Ascending aorta (tissue), 2 donors: Measurements from ENCODE around the gene TMEM175. TPM values are rescaled to one million over a fixed set of nuclear protein-coding genes. Genes with fewer than 3 reads are reported as not detected.
A peak's percentile ranks its signal among the peaks of the same experiment; 100 is the strongest.

Source experiments
- DNase-seq, 2 donors: peaks; one replicate each; pipeline ENCODE4 v3.0.0-alpha.2; 2019; ENCODE audit warnings: low spot score in 2 of 2
- H3K27ac ChIP-seq, 2 donors: fragments of 200-600 bp; sonication (generic); one replicate each; pipeline ENCODE4 v1.5.1; 2016 to 2017; ENCODE audit warnings: mild to moderate bottlenecking in 1 of 2
- H3K27me3 ChIP-seq: fragments of 200-600 bp; sonication (generic); one replicate; pipeline ENCODE4 v1.5.1; 2017
- H3K36me3 ChIP-seq, 2 donors: fragments of 200-600 bp; sonication (generic); one replicate each; pipeline ENCODE4 v1.5.1; 2016
- H3K4me1 ChIP-seq, 2 donors: fragments of 200-600 bp; sonication (generic); one replicate each; pipeline ENCODE4 v1.5.1; 2016 to 2017; ENCODE audit warnings: mild to moderate bottlenecking in 1 of 2
- H3K4me3 ChIP-seq, 2 donors: fragments of 200-600 bp; sonication (generic); one replicate each; pipeline ENCODE4 v1.5.1; 2016 to 2017; ENCODE audit warnings: mild to moderate bottlenecking in 1 of 2
- H3K9me3 ChIP-seq, 2 donors: fragments of 200-600 bp; sonication (generic); one replicate each; pipeline ENCODE4 v1.5.1; 2016
- CTCF ChIP-seq, 3 experiments: fragments of 200-600 bp in 2 of 3; fragments of 450-650 bp in 1 of 3; sonication (generic) in 2 of 3; IDR thresholded peaks; one replicate each; pipeline ENCODE4 v1.5.1; 2016 to 2019; ENCODE audit warnings: antibody characterized with exemption in 3 of 3, mild to moderate bottlenecking in 1 of 3, moderate library complexity in 1 of 3
- intact Hi-C: fragments of 100-400 bp; cut with DNase I; formaldehyde crosslinking; loops from one replicate; pipeline ENCODE4 v1.15.1; 2023
- total RNA-seq: library from RNA; depleted of rRNA; stranded (reverse); fragments of >200 nt; gene quantifications from one replicate; pipeline ENCODE4 v1.1.0, GENCODE V29; 2016

Gene TMEM175
- total RNA-seq, 1 donor from 2014 or later = 41.2 TPM

- Histone ChIP-seq H3K36me3 (peaks cover 2 to 16% of the 10 kb centered on the region in 2 donors), H3K9me3 (no peaks in the 10 kb centered on the region), H3K4me1 (peaks cover 9 to 16% of the 10 kb centered on the region in 2 donors), H3K27ac (no peak overlapping the region), H3K4me3 (no peak overlapping the region), H3K27me3 (no peaks in the 10 kb centered on the region)
- no peak for TF ChIP-seq CTCF (IDR thresholded peaks at IDR 0.05)
- DNase-seq = no peak
- intact Hi-C loops = no loop called here
These were observed 37.9 kb downstream of the TMEM175 start for GRCh38 chr4:970046-970745.

GRCh38 chr4:970854-971520 is 38.7 kb downstream of the TMEM175 start:
- no peaks in the 10 kb centered on the region for H3K27me3 ChIP-seq
- H3K36me3 ChIP-seq = peaks cover 0 to 8% of the 10 kb centered on the region in 2 donors
- no peak overlapping the region for H3K4me3 ChIP-seq
- H3K9me3 ChIP-seq = no peaks in the 10 kb centered on the region
- no peak for DNase-seq
- H3K4me1 ChIP-seq = peaks cover 9 to 16% of the 10 kb centered on the region in 2 donors
- no peak for TF ChIP-seq CTCF (IDR thresholded peaks at IDR 0.05)
- intact Hi-C loops = no loop called here
- no peak overlapping the region for H3K27ac ChIP-seq

- Histone ChIP-seq H3K4me3 (peak overlapping the region; percentile 84 to 92), H3K9me3 (no peaks in the 10 kb centered on the region), H3K27ac (no peak overlapping the region), H3K27me3 (no peaks in the 10 kb centered on the region), H3K4me1 (peaks cover 9 to 16% of the 10 kb centered on the region in 2 donors), H3K36me3 (no peaks in the 10 kb centered on the region)
- TF ChIP-seq CTCF (IDR thresholded peaks at IDR 0.05) = no peak
- intact Hi-C loops = no loop called here
- no peak for DNase-seq
These were observed 39.6 kb downstream of the TMEM175 start for GRCh38 chr4:971666-972500.

GRCh38 chr4:972651-973424 is 40.6 kb downstream of the TMEM175 start:
- no peak for DNase-seq
- H3K9me3 ChIP-seq = no peaks in the 10 kb centered on the region
- intact Hi-C loops = loop anchor here (1.0 kb wide), 3 partner anchors 36 to 192 kb away; partner anchors contain the start of genes GAK and TMEM175
- H3K36me3 ChIP-seq = no peaks in the 10 kb centered on the region
- peak overlapping the region; percentile 84 to 92 for H3K4me3 ChIP-seq
- TF ChIP-seq CTCF (IDR thresholded peaks at IDR 0.05) = no peak
- peaks cover 9 to 16% of the 10 kb centered on the region in 2 donors for H3K4me1 ChIP-seq
- H3K27me3 ChIP-seq = no peaks in the 10 kb centered on the region
- no peak overlapping the region for H3K27ac ChIP-seq
